PC-3 (cell line): ENCODE measurements around the gene HNF4A.

Experiments
- EZH2phosphoT487 ChIP-seq: fragments of 300-600 bp; sonication (generic); IDR thresholded peaks from 2 replicates; pipeline ENCODE4 v1.6.1; 2018; ENCODE audit warnings: mild to moderate bottlenecking, antibody characterized with exemption, low read length, borderline replicate concordance
- TF ChIP-seq, protein P1 (sequence below): fragments of 300-600 bp; sonication (generic); conservative IDR thresholded peaks from 2 replicates; pipeline ENCODE4 v1.5.1; 2017; ENCODE audit warnings: antibody characterized with exemption, low read depth, mild to moderate bottlenecking, low read length

DNA sequence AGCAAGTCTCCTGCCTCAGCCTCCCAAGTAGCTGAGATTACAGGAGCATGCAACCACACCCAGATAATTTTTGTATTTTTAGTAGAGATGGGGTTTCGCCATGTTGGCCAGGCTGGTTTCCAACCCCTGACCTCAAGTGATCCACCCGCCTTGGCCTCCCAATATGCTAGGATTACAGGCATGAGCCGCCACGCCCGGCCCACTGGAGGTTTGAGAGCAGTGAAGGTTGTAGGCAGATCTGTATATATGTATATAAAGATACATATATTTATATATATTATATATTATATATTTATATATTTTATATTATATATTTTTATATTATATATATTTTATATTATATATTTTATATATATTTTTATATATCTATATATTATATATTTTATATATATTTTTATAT lies 82.0 kb downstream of the HNF4A start:
- TF ChIP-seq, protein P1, sequence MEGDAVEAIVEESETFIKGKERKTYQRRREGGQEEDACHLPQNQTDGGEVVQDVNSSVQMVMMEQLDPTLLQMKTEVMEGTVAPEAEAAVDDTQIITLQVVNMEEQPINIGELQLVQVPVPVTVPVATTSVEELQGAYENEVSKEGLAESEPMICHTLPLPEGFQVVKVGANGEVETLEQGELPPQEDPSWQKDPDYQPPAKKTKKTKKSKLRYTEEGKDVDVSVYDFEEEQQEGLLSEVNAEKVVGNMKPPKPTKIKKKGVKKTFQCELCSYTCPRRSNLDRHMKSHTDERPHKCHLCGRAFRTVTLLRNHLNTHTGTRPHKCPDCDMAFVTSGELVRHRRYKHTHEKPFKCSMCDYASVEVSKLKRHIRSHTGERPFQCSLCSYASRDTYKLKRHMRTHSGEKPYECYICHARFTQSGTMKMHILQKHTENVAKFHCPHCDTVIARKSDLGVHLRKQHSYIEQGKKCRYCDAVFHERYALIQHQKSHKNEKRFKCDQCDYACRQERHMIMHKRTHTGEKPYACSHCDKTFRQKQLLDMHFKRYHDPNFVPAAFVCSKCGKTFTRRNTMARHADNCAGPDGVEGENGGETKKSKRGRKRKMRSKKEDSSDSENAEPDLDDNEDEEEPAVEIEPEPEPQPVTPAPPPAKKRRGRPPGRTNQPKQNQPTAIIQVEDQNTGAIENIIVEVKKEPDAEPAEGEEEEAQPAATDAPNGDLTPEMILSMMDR = no peak
- TF ChIP-seq EZH2phosphoT487 = no peak
